HG03280 (cell line): ENCODE measurements around the gene USP54.

ENCODE experiments used
- ATAC-seq: cut with Tn5 transposase; IDR thresholded peaks from one replicate; pipeline ENCODE4 v1.9.1; 2021; ENCODE audit warnings: mild to moderate bottlenecking, moderate library complexity; ENCODE audit not compliant: unreplicated experiment

The USP54 gene

GRCh38 chr10:73469579-73469978, 121.6 kb downstream of the USP54 start:
- no peak for ATAC-seq

DNA sequence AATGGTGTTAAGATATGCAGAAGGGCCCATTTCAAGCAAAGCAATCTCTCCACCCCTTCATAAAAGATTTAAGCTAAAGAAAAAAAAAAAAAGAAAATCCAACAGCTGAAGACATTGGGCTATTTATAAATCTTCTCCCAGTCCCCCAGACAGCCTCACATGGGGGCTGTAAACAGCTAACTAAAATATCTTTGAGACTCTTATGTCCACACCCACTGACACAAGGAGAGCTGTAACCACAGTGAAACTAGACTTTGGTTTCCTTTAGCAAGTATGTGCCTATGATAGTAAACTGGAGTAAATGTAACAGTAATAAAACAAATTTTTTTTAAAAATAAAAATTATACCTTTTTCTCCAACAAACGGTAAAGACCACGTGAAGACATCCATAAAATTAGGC, 123.9 kb downstream of the USP54 start:
- ATAC-seq: no peak

- no peak for ATAC-seq
Observed at GRCh38 chr10:73465978-73466726, 125.0 kb downstream of the USP54 start.

GRCh38 chr10:73460897-73461296, 130.2 kb downstream of the USP54 start:
- ATAC-seq: no peak

DNA sequence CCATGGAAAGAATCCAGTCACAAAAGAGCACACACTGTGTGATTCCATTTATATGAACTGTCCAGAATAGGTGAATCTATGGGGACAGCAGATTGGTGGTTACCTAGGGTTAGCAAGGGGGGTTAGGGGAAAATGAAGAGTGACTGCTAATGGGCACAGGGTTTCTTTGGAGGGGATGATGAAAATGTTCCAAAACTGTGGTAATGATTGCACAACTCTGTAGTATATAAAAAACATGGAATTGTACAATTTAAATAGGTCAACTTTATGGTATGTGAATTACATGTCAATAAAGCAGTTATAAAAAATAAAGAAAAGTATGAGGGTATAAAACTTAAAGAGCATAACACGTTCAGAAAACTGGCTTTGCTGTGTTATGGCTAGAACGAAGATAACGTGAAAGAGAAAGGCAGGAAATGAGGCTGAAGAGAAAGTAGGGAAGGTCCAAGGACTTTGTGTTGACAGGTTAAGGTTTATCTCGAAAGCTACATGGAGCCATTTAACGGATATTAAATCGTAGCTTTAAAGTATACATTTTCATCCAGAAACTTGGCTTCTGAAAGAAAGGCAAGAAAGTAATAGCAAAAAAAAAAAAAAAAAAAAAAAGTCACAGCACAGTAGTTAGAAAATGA, 131.3 kb downstream of the USP54 start:
- no peak for ATAC-seq

- ATAC-seq: no peak
Observed at GRCh38 chr10:73456187-73456890, 134.8 kb downstream of the USP54 start.

GRCh38 chr10:73449113-73449512, 142.0 kb downstream of the USP54 start:
- no peak for ATAC-seq

DNA sequence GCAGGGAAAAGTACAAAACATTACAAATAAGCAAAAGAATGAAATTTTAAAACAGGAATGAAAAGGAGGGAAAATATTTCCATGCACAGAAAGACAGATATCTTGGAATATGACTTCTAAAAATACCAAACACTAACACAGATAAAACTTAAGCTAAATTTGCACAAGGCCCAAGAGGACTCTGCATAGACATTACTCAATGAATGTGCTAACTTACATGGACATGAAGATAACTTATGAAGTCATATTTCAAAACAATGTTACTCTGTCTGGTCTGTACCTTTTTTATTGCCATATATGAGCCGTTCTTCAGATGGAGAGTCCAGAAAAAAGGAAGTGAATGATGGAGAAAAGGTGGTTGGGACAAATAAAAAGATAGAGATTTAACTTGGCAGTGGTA, 142.8 kb downstream of the USP54 start:
- no peak for ATAC-seq
